ENCODE data around the gene INO80C.

The INO80C gene

DNA sequence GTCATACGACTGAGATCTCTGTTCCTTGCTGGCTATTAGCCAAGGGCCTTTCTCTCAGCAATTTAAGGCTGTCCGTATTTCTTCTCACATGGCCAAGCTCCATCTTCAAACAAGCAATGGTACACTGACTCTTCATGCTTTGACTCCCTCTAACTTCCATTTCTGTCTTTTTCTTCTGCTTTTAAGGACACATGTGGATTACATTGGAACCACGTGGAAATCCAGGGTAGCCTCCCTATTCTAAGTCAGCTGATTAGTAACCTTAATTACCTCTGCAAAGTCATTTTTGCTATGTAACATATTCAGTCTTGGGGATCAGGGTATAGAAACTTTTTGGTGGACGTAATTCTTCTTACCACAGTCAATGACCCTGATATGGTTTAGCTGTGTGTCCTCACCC, 79.2 kb downstream of the INO80C start:
- no peaks in the 10 kb centered on the region for H3K27me3 ChIP-seq (ENCODE audit: insufficient read depth, low read length)
- no peak overlapping the region for H3K9ac ChIP-seq (ENCODE audit: low read depth, low read length)
- no peak overlapping the region for H3K4me3 ChIP-seq (ENCODE audit: low read length)
- H3K36me3 ChIP-seq (ENCODE audit: insufficient read depth, low read length), result no peaks in the 10 kb centered on the region
- H3K9me3 ChIP-seq (ENCODE audit: insufficient read depth, low read depth, low read length), result peaks cover 14% of the 10 kb centered on the region; the same call in 1 of the 2 replicates
- H3K4me1 ChIP-seq (ENCODE audit: insufficient read depth, low read length), result no peaks in the 10 kb centered on the region
- no peak overlapping the region for H3K27ac ChIP-seq (ENCODE audit: low read depth, low read length)
- WGBS, result 92% methylated on average over 4 of the region's 4 CpGs

Data from HUES64 (cell line).